Mesenteric fat pad (tissue), 1 donor: Measurements from ENCODE around the gene AK9. TPM values are rescaled to one million over a fixed set of nuclear protein-coding genes. Genes with fewer than 3 reads are reported as not detected.

Experiments
- DNase-seq: peaks from one replicate; pipeline ENCODE4 v3.0.0-alpha.2; 2020; ENCODE audit warnings: low spot score
- total RNA-seq: library from RNA; stranded (reverse); fragmentation: NEBNext Ultra II Directional; extraction: Animal tissue kit (Norgen Biotek cat#: 25700); gene quantifications from one replicate; pipeline ENCODE4 v1.2.1, GENCODE V29; 2021
- donor health status: DM: yes; HTN: yes; CAD: no.

Gene AK9
- total RNA-seq, 1 donor from 2014 or later: 7.4 TPM

DNA sequence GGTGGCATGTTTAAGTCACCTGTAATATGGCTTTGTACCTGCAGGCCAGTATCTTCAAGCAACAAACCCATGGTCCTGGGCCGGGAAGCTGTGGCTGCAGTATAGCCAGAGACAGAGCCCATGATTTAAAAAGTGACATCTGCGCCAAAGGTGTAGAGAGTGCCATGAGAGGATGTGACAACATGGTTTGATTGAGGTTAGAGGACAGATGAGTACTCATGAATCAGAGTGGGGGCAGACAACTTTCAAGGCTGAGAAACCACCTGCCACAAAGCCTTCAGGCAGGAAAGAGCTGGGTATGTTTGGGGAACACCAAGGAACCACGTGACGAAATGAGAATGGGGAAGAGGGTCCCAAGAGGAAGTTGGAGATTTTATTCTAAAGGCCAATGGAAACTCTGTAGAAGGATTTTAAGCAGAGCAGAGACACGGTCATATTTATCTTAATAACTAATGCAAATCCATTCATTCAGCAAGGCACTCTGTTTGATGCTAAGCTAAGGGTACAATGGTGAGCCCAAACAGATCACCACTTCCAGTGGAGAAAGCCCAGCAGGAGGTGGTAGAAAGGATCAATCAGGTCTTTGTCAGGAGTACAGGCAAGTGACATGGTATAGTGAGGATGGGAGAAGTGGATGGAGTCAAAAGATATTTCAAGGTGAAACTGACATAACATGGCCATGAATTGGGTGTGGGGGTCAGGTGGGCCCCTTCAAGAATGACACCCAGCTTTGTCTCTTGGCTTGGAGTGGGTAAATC is 232.0 kb downstream of the AK9 start:
- no peak for DNase-seq

DNA sequence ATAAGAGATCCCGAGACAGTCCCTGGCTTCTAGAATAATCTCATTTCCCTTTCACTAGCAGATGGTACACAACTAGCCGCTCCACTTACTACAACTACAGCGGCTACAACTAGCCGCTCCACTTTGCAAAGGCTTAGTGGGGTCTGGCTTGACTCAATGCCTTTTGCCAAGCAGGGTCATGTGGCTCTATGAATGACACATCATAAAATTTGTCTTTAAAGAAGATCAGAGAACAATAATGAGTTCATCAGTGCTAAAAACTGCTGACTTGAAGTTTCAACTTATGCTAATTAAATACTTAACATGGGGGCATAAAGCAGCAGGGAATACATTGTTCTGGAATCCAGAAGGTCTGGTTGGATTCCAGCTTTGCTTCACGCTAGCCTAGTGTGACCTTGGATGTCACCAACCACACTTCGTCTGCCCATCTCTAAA is 233.4 kb downstream of the AK9 start:
- no peak for DNase-seq

DNA sequence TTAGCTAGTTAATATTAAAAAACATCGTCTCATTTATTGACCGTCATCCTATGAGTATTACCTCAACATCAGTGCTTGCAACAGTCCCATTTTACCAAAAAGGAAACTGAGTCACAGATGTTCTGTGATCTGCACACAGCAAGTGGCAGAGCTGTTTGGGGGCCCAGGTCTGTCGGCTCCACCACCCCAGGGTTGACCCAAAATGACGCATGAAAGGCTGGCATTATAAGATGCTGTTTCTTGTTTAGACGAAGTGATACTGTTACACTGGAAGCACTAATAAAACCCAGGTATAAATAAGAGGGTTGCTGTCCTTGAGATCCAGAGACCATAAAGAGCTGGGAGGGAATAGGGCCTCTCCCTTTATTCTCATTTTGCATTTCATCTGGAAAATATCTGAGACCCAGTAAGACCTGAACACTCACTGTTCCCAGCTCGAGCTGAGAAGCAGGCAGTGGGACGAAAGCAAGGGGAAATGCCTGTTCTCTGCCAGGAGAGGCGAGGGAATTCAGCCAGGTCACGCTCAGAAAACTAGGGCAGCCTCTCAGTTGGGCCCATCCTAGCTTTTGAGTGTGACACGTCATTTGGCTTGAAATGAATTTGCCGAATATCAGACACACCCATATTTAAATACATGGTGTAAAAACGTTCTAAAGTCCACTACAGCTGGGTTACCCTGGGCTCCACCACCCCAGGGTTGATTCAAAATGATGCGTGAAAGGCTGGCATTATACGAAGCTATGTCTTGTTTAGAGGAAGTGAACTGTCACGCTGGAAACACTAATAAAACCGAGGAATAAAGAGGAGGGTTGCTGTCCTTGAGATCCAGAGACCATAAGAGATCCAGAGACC is 234.1 kb downstream of the AK9 start:
- DNase-seq: no peak

DNA sequence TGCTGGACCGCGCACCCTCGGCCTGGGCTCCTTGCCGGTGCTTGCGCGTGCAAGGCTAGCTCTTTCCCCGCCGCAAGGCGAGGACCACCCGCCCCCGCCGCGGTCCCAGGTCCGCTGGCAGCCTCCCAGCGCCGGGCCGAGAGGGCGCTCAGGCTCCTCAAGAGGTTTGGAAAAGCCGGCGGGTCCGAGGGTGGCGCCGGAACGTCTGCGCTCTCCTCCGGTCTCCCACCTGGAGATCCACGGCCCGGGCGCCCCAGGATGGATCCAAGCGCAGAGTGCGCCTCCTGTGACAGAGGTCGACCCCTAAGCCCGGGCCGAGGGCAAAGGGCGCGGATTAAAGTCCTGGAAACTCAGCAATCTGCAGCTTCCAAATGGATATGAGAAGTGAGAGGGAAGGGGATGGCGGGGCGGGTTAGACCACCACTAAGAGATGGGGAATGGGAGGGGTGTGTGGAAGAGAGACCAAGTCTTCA is 234.9 kb downstream of the AK9 start:
- DNase-seq: no peak

DNA sequence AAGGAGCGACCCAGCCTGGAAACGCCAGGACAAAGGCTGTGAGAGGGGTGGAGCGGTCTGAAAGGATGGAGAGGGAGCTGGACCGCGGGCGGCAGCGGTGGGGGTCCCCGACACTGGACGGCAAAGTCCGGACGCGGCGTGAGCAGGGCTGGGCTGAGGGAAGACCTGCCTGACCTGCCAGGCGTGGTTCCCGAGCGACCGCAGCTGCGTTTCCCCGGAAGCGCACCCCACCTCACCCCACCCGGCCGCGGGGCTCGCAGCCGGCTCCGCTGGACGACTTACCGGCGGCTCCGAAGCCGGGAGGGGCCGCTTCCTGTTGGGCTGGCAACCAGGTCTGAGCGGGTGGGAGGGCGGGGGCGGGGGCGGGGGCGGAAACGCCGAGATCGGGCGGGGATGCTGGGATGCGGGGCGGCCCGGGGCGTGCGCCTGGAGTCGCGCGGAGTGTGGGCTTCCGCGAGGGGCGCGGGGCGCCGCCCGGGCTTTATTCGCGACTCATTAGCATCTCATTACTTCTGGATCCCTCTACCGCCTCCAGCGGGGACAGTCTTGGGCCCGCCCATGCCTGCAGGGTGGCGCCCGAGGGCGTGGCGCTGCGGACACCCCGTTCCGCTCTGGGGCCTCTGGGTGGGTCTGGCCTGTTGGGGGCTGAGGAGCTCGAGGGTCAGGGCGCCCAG is 235.4 kb downstream of the AK9 start, which contains the start of gene MICAL1:
Gene MICAL1 (minus strand): TSS at position 336 of the 674 bp plus-strand sequence. CDS start 1,576 bp downstream, outside the sequence.
- peak; percentile 94 for DNase-seq

DNA sequence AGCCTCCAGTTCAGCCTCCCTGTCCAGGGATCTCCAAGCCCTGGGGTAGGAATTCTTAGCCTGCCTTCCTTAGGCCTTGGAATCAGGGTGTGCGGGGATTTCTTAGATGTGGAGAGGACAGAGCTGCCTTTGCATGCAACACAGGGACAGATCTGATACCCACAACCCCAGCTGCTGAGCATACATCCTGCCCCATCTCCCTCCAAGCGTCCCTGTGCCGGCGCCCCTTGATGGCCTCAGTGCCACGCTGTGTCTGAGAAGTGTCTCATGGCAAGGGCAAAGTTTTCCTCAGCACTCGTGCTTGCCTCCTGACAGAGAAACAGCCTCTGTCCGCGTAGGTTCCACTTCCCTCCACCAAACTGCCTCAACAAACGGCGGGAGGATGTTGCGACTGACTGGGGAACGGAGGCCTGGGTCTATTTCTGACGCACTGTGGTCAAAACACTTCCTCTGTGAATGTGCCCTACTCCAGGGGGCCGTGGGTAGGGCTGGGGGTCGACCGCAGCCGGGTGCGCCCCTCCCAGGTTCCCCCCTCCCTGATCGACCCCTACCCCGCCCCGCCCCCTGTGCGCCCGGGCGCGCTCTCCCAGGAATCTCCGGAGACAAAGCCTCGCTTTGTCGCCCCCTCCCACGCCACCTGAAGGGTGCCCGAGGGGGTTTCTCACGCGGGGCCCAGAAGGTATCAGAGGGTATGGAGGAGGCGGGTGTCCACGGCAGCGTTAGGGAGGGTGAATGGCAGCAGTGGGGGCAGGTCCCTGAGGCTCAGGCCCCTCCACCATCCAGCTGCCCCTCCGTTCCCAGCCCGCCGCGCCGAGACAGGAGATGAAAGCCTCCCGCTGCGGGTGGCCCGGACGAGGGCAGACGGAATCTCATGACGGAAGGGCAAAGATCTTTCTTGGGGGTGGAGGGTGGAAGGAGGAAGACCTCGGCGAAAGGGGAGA is 236.2 kb downstream of the AK9 start:
- no peak for DNase-seq

DNA sequence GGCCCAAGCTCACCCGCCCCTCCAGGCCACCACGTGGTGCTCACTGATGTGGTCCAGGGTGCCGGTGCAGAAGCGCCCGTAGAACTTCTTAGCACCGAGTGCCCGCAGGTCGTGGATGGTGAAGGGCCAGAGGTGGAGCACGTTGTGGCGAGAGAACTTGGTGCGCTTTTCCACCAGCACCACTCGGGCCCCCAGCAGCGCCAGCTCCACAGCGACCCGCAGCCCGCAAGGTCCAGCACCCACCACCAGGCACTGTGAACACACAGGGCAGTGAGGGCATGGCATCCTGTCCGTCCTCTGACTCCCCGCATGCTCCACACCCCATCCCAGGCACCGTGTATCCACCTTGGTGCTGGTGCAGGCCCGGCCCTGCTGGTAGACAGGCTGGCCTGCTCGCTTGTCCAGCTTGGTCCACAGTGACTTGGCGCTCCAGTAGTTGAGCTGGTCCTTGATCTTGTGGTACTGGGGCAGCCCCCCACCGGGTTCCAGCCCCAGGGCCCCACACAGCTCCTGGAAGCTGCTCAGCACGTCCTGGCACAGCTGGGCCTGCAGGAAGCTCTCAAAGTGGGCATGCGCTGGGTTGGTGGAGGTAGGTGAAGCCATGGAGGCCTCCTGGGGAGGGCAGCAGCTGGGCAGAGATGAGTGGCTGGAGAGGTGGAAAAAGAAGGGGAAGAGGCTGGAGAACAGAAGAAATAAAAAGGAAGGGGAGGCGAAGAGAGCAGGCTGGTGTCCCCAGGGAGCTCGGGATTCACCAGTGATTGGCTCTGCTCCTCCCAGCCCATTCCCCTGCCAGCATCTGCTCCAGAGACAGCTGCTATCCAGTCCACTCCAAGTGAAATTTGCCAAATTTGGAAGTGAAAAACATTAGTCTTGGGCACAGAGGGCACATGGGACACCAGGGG is 237.2 kb downstream of the AK9 start:
- DNase-seq: no peak

DNA sequence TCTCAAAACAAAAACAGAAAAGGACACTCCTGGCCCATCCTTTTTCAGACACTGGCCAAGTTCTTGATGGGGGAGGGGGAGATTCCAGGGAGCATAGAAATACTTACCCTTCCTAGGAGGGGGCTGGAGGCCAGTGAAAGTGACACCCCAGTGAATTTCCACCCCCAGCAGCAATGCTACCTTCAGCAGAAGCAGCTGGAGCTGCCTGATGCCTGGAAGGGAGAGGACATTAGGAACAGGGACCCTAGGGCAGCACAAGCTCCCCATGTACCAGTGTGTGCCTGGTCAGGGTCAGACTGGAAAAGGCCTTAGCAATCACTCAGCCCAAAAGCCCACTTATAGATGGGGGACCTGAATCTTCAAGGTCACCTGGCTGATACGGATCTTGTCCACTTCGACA is 237.8 kb downstream of the AK9 start:
- no peak for DNase-seq

DNA sequence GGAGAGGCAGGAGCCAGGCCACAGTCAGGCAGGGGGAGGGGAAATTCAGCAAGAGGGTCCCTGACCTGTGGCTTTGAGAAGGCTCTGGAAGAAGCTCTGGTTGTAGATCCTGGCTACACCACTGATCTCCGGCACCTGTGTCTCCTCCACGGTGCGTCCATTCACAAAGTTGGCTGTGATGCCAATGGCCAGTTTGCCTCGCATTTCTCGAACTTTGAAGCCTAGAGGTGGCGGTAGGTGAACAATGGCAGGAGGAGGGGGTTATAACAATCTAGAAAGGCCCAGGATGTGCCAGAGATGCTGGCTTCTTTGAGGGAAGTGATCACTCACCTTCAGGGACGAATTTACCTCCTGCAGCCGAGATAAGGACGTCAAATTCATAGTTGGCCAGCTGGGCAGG is 238.8 kb downstream of the AK9 start:
- DNase-seq: no peak

DNA sequence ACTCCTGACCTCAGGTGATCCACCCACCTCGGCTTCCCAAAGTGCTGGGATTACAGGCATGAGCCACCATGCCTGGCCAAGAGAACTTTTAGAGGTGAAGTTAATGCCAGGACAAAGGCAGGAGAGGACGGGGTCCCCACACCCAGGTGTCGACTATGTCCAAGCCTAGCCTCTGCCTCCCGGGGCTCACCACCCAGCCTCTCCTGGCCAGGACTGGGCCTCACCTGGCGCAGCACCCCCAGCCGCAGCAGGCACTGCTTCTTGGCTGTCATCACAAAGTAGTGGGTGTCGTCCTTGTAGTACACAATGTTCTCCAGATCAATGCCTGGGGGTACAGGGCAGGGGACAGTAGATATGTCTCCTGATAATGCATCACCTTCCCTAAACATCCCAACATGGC is 239.6 kb downstream of the AK9 start:
- no peak for DNase-seq

DNA sequence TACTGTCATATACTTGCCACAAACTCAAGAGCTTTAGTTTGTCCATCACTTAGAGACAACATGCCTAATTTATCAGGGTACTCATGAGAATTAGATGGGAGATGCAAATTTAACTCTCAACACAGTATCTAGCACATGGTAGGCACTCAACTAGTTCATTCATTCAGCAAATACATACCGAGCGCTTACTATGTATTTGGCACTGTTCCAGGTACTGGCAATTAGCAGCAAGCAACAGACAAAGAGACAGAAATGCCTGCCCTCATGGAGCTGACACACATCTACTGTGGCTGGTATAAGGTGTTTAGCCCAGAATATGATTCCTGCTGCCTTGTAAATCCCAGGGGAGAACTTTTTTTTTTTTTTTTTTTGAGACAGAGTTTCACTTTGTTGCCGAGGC is 240.2 kb downstream of the AK9 start:
- no peak for DNase-seq

DNA sequence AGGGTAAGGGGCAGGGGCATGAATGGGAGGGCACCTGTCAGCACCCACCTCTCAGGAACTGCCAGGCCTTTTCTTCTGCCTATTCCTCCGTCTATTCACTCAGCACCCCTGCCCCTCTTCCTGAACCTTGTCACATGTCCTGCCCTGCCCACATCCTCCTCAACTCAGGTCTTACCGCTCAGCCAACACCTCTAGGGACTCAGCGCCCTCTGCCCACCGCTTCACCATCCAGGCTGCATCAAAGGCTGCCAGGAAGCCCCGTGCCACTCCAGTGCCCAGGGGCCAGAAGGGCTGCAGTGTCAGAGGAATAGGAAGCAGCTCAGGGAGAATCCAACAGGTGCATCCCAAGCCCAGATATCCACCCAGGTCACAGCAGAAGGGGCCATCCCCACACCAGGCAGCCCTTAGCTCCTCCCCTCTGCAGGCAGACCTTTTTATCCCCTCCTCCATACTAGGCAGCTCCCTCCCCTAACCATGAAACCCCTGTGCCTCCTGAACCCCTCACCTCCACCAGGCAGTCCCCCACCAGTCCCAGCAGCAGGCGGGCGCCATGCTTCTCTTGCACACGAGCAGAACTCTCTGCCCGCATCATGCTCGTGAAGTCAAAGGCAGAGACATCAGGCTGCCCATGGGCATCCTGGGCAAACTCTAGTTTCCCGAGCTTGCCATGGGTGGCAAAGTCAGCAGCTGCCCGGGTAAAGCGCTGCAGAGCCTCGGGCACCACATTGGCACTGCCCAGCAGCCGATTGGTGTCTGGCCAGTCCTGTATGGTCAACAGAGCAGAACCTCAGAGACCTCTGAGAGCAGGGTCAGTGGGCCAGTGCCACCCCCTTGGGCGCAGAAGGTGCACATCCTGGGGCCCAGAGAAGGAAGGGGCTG is 241.0 kb downstream of the AK9 start:
- no peak for DNase-seq

DNA sequence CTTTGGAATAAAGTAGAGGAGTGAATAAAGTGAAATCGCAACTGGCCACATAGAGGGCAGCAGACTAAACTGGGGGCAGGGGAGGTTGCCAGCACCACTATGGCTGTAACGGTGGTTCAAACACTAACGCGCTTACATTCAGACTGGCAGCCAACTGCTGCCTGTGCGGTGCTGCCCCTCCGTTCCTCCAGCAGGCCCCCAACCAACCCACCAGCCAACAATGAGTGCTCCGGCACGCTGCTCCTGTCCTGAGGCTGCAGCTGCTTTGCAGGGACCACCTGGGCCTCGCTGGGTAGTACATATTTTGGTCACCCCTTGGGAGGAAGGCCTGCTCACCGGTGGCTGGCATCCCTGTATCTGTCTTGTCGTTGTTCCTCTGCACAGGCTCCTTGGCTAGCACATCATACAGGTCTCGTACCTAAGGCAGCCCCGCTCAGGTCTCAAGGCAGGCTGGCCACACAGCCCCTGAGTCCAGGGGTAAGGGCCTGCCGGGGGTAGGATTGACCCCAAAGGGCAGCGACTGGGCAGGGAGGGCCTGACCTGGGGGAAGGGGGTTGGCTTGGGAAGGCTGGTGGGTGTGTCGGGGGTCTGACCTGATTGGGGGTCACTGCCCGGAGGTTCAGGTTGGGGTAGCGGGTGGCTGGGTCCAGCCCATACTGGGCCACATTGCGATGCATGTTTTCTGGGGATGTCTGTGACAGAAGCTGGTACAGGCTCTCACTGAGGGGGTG is 241.8 kb downstream of the AK9 start:
- DNase-seq: no peak

DNA sequence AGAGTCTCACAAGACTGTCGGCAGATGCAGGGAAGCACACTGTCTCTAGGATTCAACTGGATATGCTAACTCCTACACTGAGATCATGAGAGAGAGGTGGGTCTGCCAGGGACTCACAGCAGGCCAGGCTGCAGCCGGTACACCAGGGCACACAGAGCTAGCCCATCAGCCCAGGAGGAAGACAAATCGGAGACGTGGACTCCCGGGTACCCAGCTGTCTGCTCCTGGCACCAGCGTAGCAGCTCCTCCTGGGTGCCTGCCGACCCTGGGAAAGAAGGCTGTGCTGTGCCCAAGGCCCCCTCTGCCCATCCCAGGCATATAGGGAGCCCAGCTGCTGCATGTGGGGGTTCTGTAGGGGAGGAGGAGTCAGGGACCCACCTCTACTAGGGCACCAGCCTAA is 242.4 kb downstream of the AK9 start:
- no peak for DNase-seq

DNA sequence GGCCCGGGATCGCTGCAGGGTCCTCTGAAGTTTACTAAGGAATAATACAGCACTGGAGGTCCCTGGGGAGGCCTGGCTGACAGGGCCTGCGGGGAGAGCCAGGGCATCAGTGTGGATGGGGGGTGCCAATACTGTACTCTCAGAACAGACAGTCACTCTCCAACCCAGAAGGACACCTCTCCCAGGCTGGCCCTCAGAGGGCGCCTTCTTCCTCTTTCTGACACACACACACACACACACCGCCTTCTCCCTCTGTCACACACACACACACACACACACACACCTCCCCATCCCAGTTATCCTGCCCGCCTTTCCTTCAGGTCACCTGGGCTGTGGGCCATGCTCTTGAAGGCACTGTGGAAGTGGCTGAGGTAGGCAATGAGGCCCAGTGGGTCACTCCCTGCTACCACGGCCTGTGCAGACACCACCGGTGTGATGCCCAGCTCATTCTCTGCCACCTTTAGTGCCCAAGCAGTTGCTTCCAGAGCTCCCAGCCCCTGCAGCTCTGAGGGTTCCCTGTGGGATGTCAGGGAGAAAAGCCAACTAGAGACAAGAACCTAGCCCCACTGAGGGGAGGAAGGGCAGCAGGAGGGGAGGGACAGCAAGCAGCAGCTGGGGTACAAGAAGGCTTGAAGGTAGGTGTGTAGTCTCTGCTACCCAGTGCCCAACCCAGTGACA is 243.0 kb downstream of the AK9 start:
- DNase-seq: no peak

DNA sequence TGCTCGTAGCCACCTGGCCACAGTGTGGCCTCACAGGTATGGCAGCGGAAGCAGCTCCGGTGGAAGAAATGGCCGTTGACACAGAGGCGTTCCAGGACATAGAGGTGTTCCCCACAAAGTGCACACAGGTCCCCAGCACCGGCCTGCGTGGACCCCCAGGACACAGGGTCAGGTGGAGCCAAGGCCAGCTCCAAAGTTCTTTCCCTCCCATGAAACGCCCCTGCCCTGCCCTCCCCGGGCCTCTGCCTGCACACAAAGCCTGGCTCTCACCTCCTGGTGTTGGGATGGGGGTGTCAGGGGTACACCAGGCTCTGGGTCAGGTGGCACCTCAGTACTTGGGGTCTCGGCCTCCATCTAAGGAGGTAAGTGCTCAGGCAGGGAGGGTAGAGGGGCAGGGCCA is 243.9 kb downstream of the AK9 start:
- DNase-seq: no peak

DNA sequence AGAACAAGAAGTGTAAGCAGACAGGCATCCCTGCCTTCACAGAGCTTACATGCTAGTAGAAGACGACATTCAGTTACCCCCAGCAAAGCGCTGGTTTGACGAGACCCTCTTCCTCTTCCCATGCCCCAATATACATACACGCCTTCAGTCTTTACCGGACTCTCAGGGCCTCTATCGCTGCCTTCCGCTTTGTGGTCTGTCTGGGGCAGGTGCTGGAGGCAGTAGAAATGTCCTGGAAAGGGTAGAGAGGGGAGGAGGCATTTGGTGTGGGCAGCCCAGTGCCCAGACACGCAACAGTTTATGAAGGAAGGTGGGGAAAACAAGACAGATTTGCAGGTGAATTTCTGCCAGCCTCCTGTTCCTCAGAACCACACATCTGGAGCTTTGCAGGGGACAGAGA is 244.5 kb downstream of the AK9 start:
- DNase-seq: no peak
